H1 (cell line): ENCODE measurements around the gene PHRF1. TPM values are rescaled to one million over a fixed set of nuclear protein-coding genes. Genes with fewer than 3 reads are reported as not detected.

Experiments used
- ASH2L ChIP-seq: fragments of 200-600, 300-600 bp; sonication (generic); IDR thresholded peaks from one replicate; pipeline ENCODE4 v1.7.1; 2017; ENCODE audit warnings: low read length
- BACH1 ChIP-seq: IDR thresholded peaks from 2 replicates; pipeline ENCODE4 v1.6.1; 2012; ENCODE audit warnings: low read length, improper control_type of control experiment
- CTBP2 ChIP-seq: IDR thresholded peaks from 2 replicates; pipeline ENCODE4 v1.7.0; 2011; ENCODE audit warnings: borderline replicate concordance, mild to moderate bottlenecking, moderate library complexity, mixed read lengths, low read length; ENCODE audit not compliant: insufficient read depth, insufficient read length
- EZH2 ChIP-seq: fragments of 200-600 bp; sonication (generic); IDR thresholded peaks from 2 replicates; pipeline ENCODE4 v1.7.1; 2012; ENCODE audit warnings: low read depth, mild to moderate bottlenecking, moderate library complexity, low read length, inconsistent platforms; ENCODE audit not compliant: severe bottlenecking
- GTF2F1 ChIP-seq: IDR thresholded peaks from 2 replicates; pipeline ENCODE4 v1.6.1; 2012; ENCODE audit warnings: low read depth, low read length, improper control_type of control experiment, borderline replicate concordance
- HDAC2 ChIP-seq, 2 experiments: fragments of 300-600 bp in 1 of 2; sonication (generic) in 1 of 2; IDR thresholded peaks; 2 replicates each; pipeline ENCODE4 v1.6.1; 2011 to 2012; ENCODE audit warnings: low read depth in 2 of 2, low read length in 2 of 2, mild to moderate bottlenecking in 2 of 2, moderate library complexity in 2 of 2, borderline replicate concordance in 1 of 2, inconsistent platforms in 1 of 2
- PHF8 ChIP-seq: fragments of 200-600 bp; sonication (generic); conservative IDR thresholded peaks from 2 replicates; pipeline ENCODE4 v1.7.1; 2012; ENCODE audit warnings: low read depth, mild to moderate bottlenecking, inconsistent platforms, low read length, moderate library complexity
- SIRT6 ChIP-seq: IDR thresholded peaks from one replicate; pipeline ENCODE4 v1.7.1; 2012; ENCODE audit warnings: low read length, inconsistent platforms
- SUZ12 ChIP-seq: fragments of 200-600 bp; sonication (generic); IDR thresholded peaks from 2 replicates; pipeline ENCODE4 v1.6.1; 2012; ENCODE audit warnings: mild to moderate bottlenecking, inconsistent platforms, low read length, moderate library complexity, mixed read lengths
- TAF1 ChIP-seq: IDR thresholded peaks from 2 replicates; pipeline ENCODE4 v1.6.1; 2011; ENCODE audit warnings: mild to moderate bottlenecking, low read depth, low read length
- TAF7 ChIP-seq: optimal IDR thresholded peaks from 2 replicates; pipeline ENCODE3; 2011; ENCODE audit warnings: low read depth, mild to moderate bottlenecking, inconsistent platforms, low read length, moderate library complexity, borderline replicate concordance
- USF2 ChIP-seq: IDR thresholded peaks from 2 replicates; pipeline ENCODE4 v1.6.1; 2011; ENCODE audit warnings: low read length, improper control_type of control experiment
- polyA plus RNA-seq, 7 experiments: library from polyadenylated mRNA; depleted of rRNA in 3 of 7; stranded (reverse) in 5 of 7; unstranded in 2 of 7; fragments of >200 nt in 5 of 7; fragments of 200-250 nt in 2 of 7; gene quantifications; 1 replicate in 5 of 7; 2 replicates in 1 of 7; 4 replicates in 1 of 7; pipeline versions ENCODE4 v1.2.1 to v1.2.3, GENCODE V29; 2011 to 2013; ENCODE audit warnings: missing spikeins in 2 of 7, mixed read lengths in 2 of 7
- total RNA-seq: library from RNA; stranded (reverse); fragmentation: NEBNext Ultra II Directional; extraction: Animal tissue kit (Norgen Biotek cat#: 25700); gene quantifications from 2 replicates; pipeline ENCODE4 v1.2.1, GENCODE V29; 2021

PHRF1 gene
- total and polyA plus RNA-seq, 2 of the 8 experiments (the other 6 are each of a cell fraction or from before 2014, with no cell fraction given): 13.4 to 37.3 TPM

GRCh38 chr11:536841-537621 is 39.2 kb upstream of the PHRF1 start, which contains the start of gene LRRC56 (continued):
- 0 out of 2 replicates have a peak, but pooled peaks have one; percentile 7 for TF ChIP-seq SUZ12
- peak in 1 of 2 experiments; percentile 81; a peak in 1 of 4 replicates for TF ChIP-seq HDAC2 (IDR thresholded peaks at IDR 0.05; ENCODE audit: borderline replicate concordance in 1 of 2, low read depth in 2 of 2, low read length in 2 of 2)
- peak; percentile 70 for TF ChIP-seq ASH2L
- TF ChIP-seq BACH1: peak; percentile 87
- TF ChIP-seq CTBP2: peak; percentile 31
- peak; percentile 38; the same call in 1 of the 2 replicates for TF ChIP-seq PHF8
- no peak for TF ChIP-seq GTF2F1
- TF ChIP-seq USF2: peak; percentile 60; the same call in 1 of the 2 replicates
- TF ChIP-seq EZH2: peak; percentile 28
- no peak for TF ChIP-seq TAF7
- TF ChIP-seq TAF1: 0 out of 2 replicates have a peak, but pooled peaks have one; percentile 36
- no peak for TF ChIP-seq SIRT6
